ENCODE results near the gene NLK.

Gene NLK

DNA sequence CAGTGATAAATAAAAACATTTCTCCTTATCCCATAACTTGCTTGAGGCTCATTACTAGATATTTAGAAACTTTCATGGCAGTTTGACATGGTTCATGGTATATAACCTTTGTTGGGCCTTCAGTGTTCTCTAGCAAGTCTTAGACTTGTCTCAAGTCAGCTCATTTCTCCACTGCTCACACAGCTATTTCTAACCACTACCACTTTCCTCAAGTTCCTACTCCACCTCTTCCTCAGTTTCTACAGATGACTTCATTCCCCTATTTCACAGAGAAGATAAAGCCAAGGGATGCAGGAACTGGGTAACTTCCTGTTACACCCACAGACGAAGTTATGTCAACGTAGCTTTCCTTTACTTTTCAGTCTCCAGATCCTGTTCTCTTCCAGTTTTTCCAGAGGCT is 23.2 kb downstream of the NLK start:
- TF ChIP-seq, protein P1, sequence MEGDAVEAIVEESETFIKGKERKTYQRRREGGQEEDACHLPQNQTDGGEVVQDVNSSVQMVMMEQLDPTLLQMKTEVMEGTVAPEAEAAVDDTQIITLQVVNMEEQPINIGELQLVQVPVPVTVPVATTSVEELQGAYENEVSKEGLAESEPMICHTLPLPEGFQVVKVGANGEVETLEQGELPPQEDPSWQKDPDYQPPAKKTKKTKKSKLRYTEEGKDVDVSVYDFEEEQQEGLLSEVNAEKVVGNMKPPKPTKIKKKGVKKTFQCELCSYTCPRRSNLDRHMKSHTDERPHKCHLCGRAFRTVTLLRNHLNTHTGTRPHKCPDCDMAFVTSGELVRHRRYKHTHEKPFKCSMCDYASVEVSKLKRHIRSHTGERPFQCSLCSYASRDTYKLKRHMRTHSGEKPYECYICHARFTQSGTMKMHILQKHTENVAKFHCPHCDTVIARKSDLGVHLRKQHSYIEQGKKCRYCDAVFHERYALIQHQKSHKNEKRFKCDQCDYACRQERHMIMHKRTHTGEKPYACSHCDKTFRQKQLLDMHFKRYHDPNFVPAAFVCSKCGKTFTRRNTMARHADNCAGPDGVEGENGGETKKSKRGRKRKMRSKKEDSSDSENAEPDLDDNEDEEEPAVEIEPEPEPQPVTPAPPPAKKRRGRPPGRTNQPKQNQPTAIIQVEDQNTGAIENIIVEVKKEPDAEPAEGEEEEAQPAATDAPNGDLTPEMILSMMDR (IDR thresholded peaks at IDR 0.05; ENCODE audit: borderline replicate concordance, control extremely low read depth, extremely low read depth, insufficient read depth, missing control alignments), result no peak
- no peak for DNase-seq (ENCODE audit: low spot score)
- in situ Hi-C loops (cut with MboI; ENCODE audit: low sequenced_read_pairs, unreplicated experiment), result loop anchor here (25.0 kb wide), 1 partner anchor 603 kb away; the partner anchor contains the start of gene KSR1

DNA sequence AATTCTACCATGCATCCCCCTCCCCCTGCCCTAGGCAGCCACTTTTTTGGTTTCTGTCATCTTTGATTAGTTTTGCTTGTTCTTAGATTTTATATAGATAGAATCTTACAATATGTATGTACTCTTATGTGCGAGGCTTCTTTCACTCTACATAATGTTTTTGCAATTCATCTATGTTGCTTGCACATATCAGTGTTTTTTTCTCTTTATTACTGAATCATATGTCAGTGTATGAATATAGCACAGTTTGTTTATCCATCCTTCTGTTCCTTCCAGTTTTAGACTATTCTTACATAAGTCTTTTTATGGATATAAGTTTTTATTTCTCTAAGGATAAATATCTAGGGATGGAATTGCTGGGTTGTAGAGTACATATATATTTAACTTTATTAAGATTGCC is 26.6 kb downstream of the NLK start:
- TF ChIP-seq, protein P1 (IDR thresholded peaks at IDR 0.05; ENCODE audit: borderline replicate concordance, control extremely low read depth, extremely low read depth, insufficient read depth, missing control alignments), result no peak
- in situ Hi-C loops (cut with MboI; ENCODE audit: low sequenced_read_pairs, unreplicated experiment), result loop anchor here (25.0 kb wide), 1 partner anchor 607 kb away; the partner anchor contains the start of gene KSR1
- no peak for DNase-seq (ENCODE audit: low spot score)

DNA sequence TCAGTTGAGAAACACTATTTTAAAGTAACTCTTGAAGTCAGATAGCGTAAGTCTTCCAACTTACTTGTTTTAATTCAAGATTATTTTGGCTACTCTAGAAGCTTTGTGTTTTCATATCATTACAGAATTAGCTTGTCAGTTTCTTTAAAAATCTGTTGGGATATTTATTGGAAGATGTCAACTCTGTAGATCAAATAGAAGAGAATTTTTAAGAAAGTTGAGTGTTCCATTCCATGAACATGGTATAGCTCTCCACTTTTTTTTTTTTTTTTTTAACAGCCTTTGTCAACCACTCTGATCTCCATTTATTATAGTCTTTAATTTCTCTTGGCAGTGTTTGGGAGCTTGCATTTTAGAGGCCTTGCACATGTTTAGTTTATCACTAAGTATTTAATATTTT is 28.7 kb downstream of the NLK start:
- TF ChIP-seq, protein P1 (IDR thresholded peaks at IDR 0.05; ENCODE audit: borderline replicate concordance, control extremely low read depth, extremely low read depth, insufficient read depth, missing control alignments), result no peak
- in situ Hi-C loops (cut with MboI; ENCODE audit: low sequenced_read_pairs, unreplicated experiment), result loop anchor here (25.0 kb wide), 1 partner anchor 609 kb away; the partner anchor contains the start of gene KSR1
- DNase-seq (ENCODE audit: low spot score), result no peak

DNA sequence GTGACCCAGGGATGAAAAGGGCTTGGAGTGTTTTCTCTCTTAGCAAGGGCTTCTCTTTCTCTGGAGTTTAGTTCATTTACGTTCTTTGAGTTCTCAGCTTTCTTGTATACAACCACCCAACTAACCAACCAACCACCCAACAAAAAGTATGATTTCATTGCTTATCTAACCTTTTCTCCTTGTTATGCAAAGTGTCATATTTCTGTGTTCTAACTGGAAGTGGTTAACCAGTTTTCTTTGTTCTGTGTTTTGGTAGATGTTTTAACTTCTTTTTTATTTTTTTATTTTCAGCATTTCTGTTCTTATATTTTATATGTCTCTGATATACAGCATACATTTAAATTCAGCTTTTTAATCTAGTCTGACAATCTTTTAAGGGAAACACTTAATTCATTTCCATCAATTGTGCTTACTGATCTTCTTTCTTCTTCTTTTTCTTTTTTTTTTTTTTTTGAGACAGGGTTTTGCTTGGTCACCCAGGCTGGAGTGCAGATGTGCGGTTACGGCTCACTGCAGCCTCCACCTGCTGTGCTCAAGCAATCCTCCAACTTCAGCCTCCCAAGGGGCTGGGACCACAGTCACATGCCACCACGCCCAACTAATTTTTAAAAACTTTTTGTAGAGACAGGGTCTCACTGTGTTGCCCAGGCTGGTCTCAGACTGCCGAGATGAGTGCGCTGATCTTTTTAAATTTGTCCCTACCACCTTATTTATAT is 29.6 kb downstream of the NLK start:
- TF ChIP-seq, protein P1 (IDR thresholded peaks at IDR 0.05; ENCODE audit: borderline replicate concordance, control extremely low read depth, extremely low read depth, insufficient read depth, missing control alignments), result no peak
- DNase-seq (ENCODE audit: low spot score), result no peak
- in situ Hi-C loops (cut with MboI; ENCODE audit: low sequenced_read_pairs, unreplicated experiment), result loop anchor here (25.0 kb wide), 1 partner anchor 610 kb away; the partner anchor contains the start of gene KSR1

DNA sequence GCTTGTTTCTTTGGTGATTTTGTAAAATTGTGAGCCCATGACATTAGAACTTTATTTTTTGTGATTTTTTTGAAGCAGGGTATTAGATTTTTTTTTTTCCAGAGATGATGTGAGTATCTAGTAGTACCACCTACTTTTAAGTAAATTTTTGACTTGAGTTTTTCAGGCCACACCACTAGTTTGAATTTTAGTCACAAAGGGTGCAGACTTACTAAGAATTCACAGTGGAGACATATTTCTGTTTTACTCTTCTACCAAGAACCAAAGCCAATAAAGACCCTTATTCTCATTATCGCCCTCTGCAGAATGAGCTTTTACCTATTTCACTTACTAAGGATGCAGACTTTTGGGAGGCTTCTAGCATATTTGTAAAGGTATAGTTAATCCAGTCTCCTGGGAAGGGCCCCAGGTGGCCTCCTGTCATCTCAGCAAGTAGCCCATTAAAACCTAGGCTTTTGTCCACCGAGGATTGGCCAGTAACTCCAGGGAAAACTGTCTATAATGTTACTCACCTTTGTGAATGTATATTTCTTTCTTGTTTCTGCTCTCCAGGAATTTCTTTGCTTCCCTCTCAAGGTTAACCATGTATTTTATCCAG is 30.6 kb downstream of the NLK start:
- no peak for DNase-seq (ENCODE audit: low spot score)
- TF ChIP-seq, protein P1 (IDR thresholded peaks at IDR 0.05; ENCODE audit: borderline replicate concordance, control extremely low read depth, extremely low read depth, insufficient read depth, missing control alignments), result no peak
- in situ Hi-C loops (cut with MboI; ENCODE audit: low sequenced_read_pairs, unreplicated experiment), result loop anchor here (25.0 kb wide), 1 partner anchor 611 kb away; the partner anchor contains the start of gene KSR1

DNA sequence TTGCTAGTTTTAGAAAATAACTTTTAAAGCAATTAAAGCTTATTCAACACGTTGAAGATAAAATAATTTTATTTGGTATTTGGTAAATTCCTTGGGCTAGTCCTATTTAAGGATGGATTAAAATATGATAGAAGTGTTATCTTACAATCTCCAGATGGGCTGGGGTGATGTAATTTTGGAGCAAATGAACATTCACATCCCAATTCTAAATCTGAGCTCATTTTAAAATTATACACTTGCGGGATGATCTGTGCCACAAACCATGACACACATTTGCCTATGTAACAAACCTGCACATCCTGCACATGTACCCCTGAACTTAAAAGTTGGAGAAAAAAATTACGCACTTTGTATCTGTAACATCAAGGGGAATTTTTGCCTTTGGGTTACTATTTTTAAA is 31.5 kb downstream of the NLK start:
- TF ChIP-seq, protein P1 (IDR thresholded peaks at IDR 0.05; ENCODE audit: borderline replicate concordance, control extremely low read depth, extremely low read depth, insufficient read depth, missing control alignments), result no peak
- DNase-seq (ENCODE audit: low spot score), result no peak
- in situ Hi-C loops (cut with MboI; ENCODE audit: low sequenced_read_pairs, unreplicated experiment), result loop anchor here (25.0 kb wide), 1 partner anchor 612 kb away; the partner anchor contains the start of gene KSR1
